RPMI8226 (cell line): ENCODE results near the gene ZFP69.
A peak's percentile ranks its signal among the peaks of the same experiment; 100 is the strongest.
"Not testable (repeated sequence)": the region's sequence is repeated elsewhere in the genome, so short reads cannot be mapped to it uniquely, and the experiment has no call there.

Source experiments
- DNase-seq: peaks from one replicate; pipeline ENCODE4 v3.0.0-alpha.2; 2015

Gene ZFP69

GRCh38 chr1:40476924-40477677 is at the start of gene ZFP69:
Gene ZFP69, plus strand, starts transcription at chr1:40477290. Its CDS starts 2,072 bp downstream, at chr1:40479362.
- DNase-seq: peak; percentile 90

GRCh38 chr1:40431385-40431784 is 45.7 kb upstream of the ZFP69 start:
- DNase-seq: no peak

GRCh38 chr1:40432644-40433390 is 44.3 kb upstream of the ZFP69 start:
- no peak for DNase-seq

- no peak for DNase-seq
Observed at GRCh38 chr1:40435471-40435870, 41.6 kb upstream of the ZFP69 start.

GRCh38 chr1:40435876-40436275 is 41.2 kb upstream of the ZFP69 start:
- DNase-seq: no peak

- peak; percentile 26 for DNase-seq
Observed at GRCh38 chr1:40438391-40439015, 38.6 kb upstream of the ZFP69 start.

GRCh38 chr1:40439247-40439646 is 37.8 kb upstream of the ZFP69 start:
- DNase-seq: no peak

- DNase-seq: peak; percentile 96
Observed at GRCh38 chr1:40449684-40450494, 27.2 kb upstream of the ZFP69 start, which contains the start of gene ZFP69B. Gene ZFP69B, plus strand, starts transcription at chr1:40450476. Its CDS starts 486 bp downstream, at chr1:40450962.

GRCh38 chr1:40450495-40451237 is 26.4 kb upstream of the ZFP69 start:
- no peak for DNase-seq

GRCh38 chr1:40451238-40451585 is 25.9 kb upstream of the ZFP69 start:
- DNase-seq: no peak

GRCh38 chr1:40454873-40455272 is 22.2 kb upstream of the ZFP69 start:
- DNase-seq: no peak

GRCh38 chr1:40462956-40463590 is 14.0 kb upstream of the ZFP69 start:
- no peak for DNase-seq

- no peak for DNase-seq
Observed at GRCh38 chr1:40469327-40469726, 7.8 kb upstream of the ZFP69 start.

GRCh38 chr1:40475268-40475667 is 1.8 kb upstream of the ZFP69 start:
- DNase-seq: no peak

- peak; percentile 24 for DNase-seq
Observed at GRCh38 chr1:40477678-40478053, 576 bp downstream of the ZFP69 start.

- no peak for DNase-seq
Observed at GRCh38 chr1:40478276-40478675, 1.2 kb downstream of the ZFP69 start.

- no peak for DNase-seq
Observed at GRCh38 chr1:40479156-40479555, 2.1 kb downstream of the ZFP69 start.

GRCh38 chr1:40495315-40495903 is 18.3 kb downstream of the ZFP69 start:
- no peak for DNase-seq

- DNase-seq: not testable (repeated sequence)
Observed at GRCh38 chr1:40502651-40503050, 25.6 kb downstream of the ZFP69 start.

- DNase-seq: no peak
Observed at GRCh38 chr1:40507973-40508372, 30.9 kb downstream of the ZFP69 start.
